GM23338 (cell line): ENCODE data around the gene OR56A1. TPM values are rescaled to one million over a fixed set of nuclear protein-coding genes. Genes with fewer than 3 reads are reported as not detected.

Source experiments
- ATAC-seq: fragments of 200-7000 bp; cut with Tn5 transposase; 3 replicates; pipeline ENCODE4 v1.9.1; 2020
- DNase-seq: peaks from one replicate; pipeline ENCODE4 v3.0.0-alpha.2; 2015; ENCODE audit warnings: low spot score
- H2AFZ ChIP-seq: fragments of 200-600 bp; sonication (generic); 2 replicates; pipeline ENCODE4 v1.8.0; 2016; ENCODE audit warnings: antibody characterized with exemption, mild to moderate bottlenecking, moderate library complexity
- H3F3A ChIP-seq: fragments of 200-600 bp; sonication (generic); replicated peaks from 2 replicates; pipeline ENCODE4 v1.8.0; 2017; ENCODE audit warnings: antibody characterized with exemption, mixed run types, low read depth
- H3K27ac ChIP-seq: fragments of 200-600 bp; sonication (generic); 2 replicates; pipeline ENCODE4 v1.6.1; 2016; ENCODE audit warnings: low read depth
- H3K27me3 ChIP-seq: fragments of 200-600 bp; sonication (generic); 2 replicates; pipeline ENCODE4 v1.8.0; 2016; ENCODE audit warnings: mild to moderate bottlenecking, mixed run types, moderate library complexity; ENCODE audit not compliant: insufficient read depth
- H3K36me3 ChIP-seq: fragments of 200-600 bp; sonication (generic); 2 replicates; pipeline ENCODE4 v1.8.0; 2016; ENCODE audit warnings: mild to moderate bottlenecking; ENCODE audit not compliant: insufficient read depth
- H3K4me1 ChIP-seq: fragments of 200-600 bp; sonication (generic); 2 replicates; pipeline ENCODE4 v1.8.0; 2016; ENCODE audit warnings: mild to moderate bottlenecking, moderate library complexity; ENCODE audit not compliant: insufficient read depth
- H3K4me2 ChIP-seq: fragments of 200-600 bp; sonication (generic); 2 replicates; pipeline ENCODE4 v1.7.1; 2017; ENCODE audit warnings: mixed run types
- H3K4me3 ChIP-seq: fragments of 200-600 bp; sonication (generic); 2 replicates; pipeline ENCODE4 v1.6.1; 2016; ENCODE audit warnings: mixed run types
- H3K79me2 ChIP-seq: fragments of 200-600 bp; sonication (generic); replicated peaks from 2 replicates; pipeline ENCODE4 v1.8.0; 2017; ENCODE audit warnings: mild to moderate bottlenecking; ENCODE audit not compliant: insufficient read depth
- H3K9me2 ChIP-seq: fragments of 200-600 bp; sonication (generic); 2 replicates; pipeline ENCODE4 v1.8.0; 2017; ENCODE audit not compliant: insufficient read depth
- H4K20me1 ChIP-seq: fragments of 200-600 bp; sonication (generic); replicated peaks from 2 replicates; pipeline ENCODE4 v1.8.0; 2017; ENCODE audit warnings: mild to moderate bottlenecking; ENCODE audit not compliant: insufficient read depth
- H3K27ac Mint-ChIP-seq: 2 replicates; pipeline ENCODE4 v1.8.0; 2020; ENCODE audit warnings: inconsistent platforms, mild to moderate bottlenecking, moderate library complexity, mixed read lengths
- H3K27me3 Mint-ChIP-seq: 3 replicates; pipeline ENCODE4 v1.8.0; 2022; ENCODE audit warnings: low read depth, mild to moderate bottlenecking, moderate library complexity, mixed read lengths, inconsistent platforms; ENCODE audit not compliant: insufficient read depth, poor library complexity
- H3K36me3 Mint-ChIP-seq: 3 replicates; pipeline ENCODE4 v1.8.0; 2021; ENCODE audit warnings: low read depth, mild to moderate bottlenecking, inconsistent platforms, moderate library complexity, mixed read lengths
- H3K4me1 Mint-ChIP-seq: 3 replicates; pipeline ENCODE4 v1.8.0; 2020; ENCODE audit warnings: mild to moderate bottlenecking, inconsistent platforms, mixed read lengths
- H3K4me3 Mint-ChIP-seq: 3 replicates; pipeline ENCODE4 v1.8.0; 2021; ENCODE audit warnings: moderate library complexity, mild to moderate bottlenecking, inconsistent platforms, mixed read lengths
- H3K9me3 Mint-ChIP-seq: 3 replicates; pipeline ENCODE4 v1.8.0; 2020; ENCODE audit warnings: moderate library complexity, mild to moderate bottlenecking, inconsistent platforms, mixed read lengths
- EZH2 ChIP-seq: fragments of 200-600 bp; sonication (generic); IDR thresholded peaks from one replicate; pipeline ENCODE4 v1.8.0; 2017; ENCODE audit warnings: antibody characterized with exemption, mild to moderate bottlenecking, low read depth; ENCODE audit not compliant: unreplicated experiment
- EZH2phosphoT487 ChIP-seq: fragments of 200-600 bp; sonication (generic); IDR thresholded peaks from one replicate; pipeline ENCODE4 v1.8.1; 2018; ENCODE audit warnings: antibody characterized with exemption; ENCODE audit not compliant: unreplicated experiment
- JUNB ChIP-seq: IDR thresholded peaks from one replicate; pipeline ENCODE4 v1.6.1; 2016; ENCODE audit warnings: antibody characterized with exemption; ENCODE audit not compliant: unreplicated experiment
- NANOG ChIP-seq: IDR thresholded peaks from 2 replicates; pipeline ENCODE4 v1.6.1; 2016; ENCODE audit warnings: antibody characterized with exemption, borderline replicate concordance
- POLR2AphosphoS5 ChIP-seq: IDR thresholded peaks from 2 replicates; pipeline ENCODE4 v1.6.1; 2016; ENCODE audit warnings: antibody characterized with exemption, low read depth
- ZNF114 ChIP-seq: fragments of 250-450 bp; sonication (Bioruptor Pico); IDR thresholded peaks from 2 replicates; pipeline ENCODE4 v1.5.0; 2020; ENCODE audit warnings: mild to moderate bottlenecking, moderate library complexity
- polyA plus RNA-seq: library from polyadenylated mRNA; unstranded; fragments of >200 nt; fragmentation: Nextera tagmentation; extraction: Ambion mirVana; gene quantifications from 2 replicates; pipeline ENCODE4 v1.2.1, GENCODE V29; 2016
- total RNA-seq: library from RNA; depleted of rRNA; stranded (reverse); fragments of >200 nt; shearing (Covaris generic); gene quantifications from 2 replicates; pipeline ENCODE4 v1.2.3, GENCODE V29; 2014
- TF ChIP-seq, protein P1 (sequence below), 2 experiments: fragments of 200-600 bp in 1 of 2; sonication (generic) in 1 of 2; conservative IDR thresholded peaks; 2 replicates each; pipeline versions ENCODE4 v1.5.1 to v1.6.1; 2016 to 2017; ENCODE audit warnings: antibody characterized with exemption in 2 of 2, low read depth in 2 of 2, mild to moderate bottlenecking in 2 of 2, moderate library complexity in 1 of 2
- TF ChIP-seq, protein P2 (sequence below): IDR thresholded peaks from 2 replicates; pipeline ENCODE4 v1.6.1; 2016; ENCODE audit warnings: antibody characterized with exemption

Gene OR56A1
- total and polyA plus RNA-seq, 2 experiments from 2014 or later: 0.06 to 0.35 TPM

DNA sequence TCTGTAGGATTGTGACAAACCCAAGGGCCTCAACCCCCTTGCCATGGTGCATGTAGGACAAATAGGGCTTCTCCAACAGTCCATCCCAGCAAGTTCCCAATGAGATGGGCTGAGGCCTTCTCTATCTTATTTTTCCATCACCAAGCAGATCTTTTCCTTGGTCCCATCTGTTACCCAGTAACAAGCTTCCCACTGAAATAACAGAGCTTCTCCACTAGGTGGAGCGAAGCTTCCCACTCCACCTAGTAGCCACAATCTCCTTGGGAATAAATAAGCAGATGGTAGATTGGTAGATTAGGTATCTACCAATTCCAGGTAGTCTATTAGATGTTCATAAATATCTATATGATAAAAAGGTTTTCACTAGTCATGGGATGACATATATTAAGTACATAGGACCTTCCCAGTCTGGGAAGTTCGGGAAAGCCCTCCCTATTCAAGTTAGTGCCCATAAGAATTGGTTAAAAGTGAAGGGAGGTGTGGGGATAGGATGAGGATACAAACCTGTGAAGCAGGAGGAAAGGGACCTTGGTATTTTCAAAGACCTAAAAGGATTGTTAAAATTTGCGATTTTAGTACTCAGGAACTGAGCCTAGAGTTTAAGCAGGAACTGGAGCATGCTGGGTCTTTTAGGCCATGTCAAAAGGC is 37.8 kb downstream of the OR56A1 start:
- H3K36me3 ChIP-seq: no peaks in the 10 kb centered on the region
- Mint-ChIP-seq H3K27ac (0 out of 2 replicates have a peak overlapping the region, but pooled peaks have one; percentile 61), H3K9me3 (no peaks in the 10 kb centered on the region), H3K4me1 (peaks cover 3% of the 10 kb centered on the region; the same call in 1 of the 3 replicates), H3K4me3 (no peak overlapping the region), H3K36me3 (no peaks in the 10 kb centered on the region), H3K27me3 (peaks cover 2% of the 10 kb centered on the region)
- peak; percentile 65 for DNase-seq
- no peak overlapping the region for H3K4me3 ChIP-seq
- H3K79me2 ChIP-seq: no peaks in the 10 kb centered on the region
- H3K9me2 ChIP-seq: no peaks in the 10 kb centered on the region
- H4K20me1 ChIP-seq: no peaks in the 10 kb centered on the region
- H3F3A ChIP-seq: no peaks in the 10 kb centered on the region
- H3K4me2 ChIP-seq: no peak overlapping the region
- no peak overlapping the region for H3K27ac ChIP-seq
- H3K4me1 ChIP-seq: no peaks in the 10 kb centered on the region
- no peaks in the 10 kb centered on the region for H3K27me3 ChIP-seq
- TF ChIP-seq, protein P1, sequence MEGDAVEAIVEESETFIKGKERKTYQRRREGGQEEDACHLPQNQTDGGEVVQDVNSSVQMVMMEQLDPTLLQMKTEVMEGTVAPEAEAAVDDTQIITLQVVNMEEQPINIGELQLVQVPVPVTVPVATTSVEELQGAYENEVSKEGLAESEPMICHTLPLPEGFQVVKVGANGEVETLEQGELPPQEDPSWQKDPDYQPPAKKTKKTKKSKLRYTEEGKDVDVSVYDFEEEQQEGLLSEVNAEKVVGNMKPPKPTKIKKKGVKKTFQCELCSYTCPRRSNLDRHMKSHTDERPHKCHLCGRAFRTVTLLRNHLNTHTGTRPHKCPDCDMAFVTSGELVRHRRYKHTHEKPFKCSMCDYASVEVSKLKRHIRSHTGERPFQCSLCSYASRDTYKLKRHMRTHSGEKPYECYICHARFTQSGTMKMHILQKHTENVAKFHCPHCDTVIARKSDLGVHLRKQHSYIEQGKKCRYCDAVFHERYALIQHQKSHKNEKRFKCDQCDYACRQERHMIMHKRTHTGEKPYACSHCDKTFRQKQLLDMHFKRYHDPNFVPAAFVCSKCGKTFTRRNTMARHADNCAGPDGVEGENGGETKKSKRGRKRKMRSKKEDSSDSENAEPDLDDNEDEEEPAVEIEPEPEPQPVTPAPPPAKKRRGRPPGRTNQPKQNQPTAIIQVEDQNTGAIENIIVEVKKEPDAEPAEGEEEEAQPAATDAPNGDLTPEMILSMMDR (conservative IDR thresholded peaks at IDR 0.05; ENCODE audit: low read depth in 2 of 2): peak; percentile 71 to 83
- TF ChIP-seq NANOG (no peak), JUNB (no peak), ZNF114 (CRISPR knock-in tag) (no peak), EZH2 (no peak), EZH2phosphoT487 (no peak), POLR2AphosphoS5 (no peak)
- TF ChIP-seq, protein P2, sequence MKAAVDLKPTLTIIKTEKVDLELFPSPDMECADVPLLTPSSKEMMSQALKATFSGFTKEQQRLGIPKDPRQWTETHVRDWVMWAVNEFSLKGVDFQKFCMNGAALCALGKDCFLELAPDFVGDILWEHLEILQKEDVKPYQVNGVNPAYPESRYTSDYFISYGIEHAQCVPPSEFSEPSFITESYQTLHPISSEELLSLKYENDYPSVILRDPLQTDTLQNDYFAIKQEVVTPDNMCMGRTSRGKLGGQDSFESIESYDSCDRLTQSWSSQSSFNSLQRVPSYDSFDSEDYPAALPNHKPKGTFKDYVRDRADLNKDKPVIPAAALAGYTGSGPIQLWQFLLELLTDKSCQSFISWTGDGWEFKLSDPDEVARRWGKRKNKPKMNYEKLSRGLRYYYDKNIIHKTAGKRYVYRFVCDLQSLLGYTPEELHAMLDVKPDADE: no peak
- peak; percentile 83 for ATAC-seq
- no peak overlapping the region for H2AFZ ChIP-seq

DNA sequence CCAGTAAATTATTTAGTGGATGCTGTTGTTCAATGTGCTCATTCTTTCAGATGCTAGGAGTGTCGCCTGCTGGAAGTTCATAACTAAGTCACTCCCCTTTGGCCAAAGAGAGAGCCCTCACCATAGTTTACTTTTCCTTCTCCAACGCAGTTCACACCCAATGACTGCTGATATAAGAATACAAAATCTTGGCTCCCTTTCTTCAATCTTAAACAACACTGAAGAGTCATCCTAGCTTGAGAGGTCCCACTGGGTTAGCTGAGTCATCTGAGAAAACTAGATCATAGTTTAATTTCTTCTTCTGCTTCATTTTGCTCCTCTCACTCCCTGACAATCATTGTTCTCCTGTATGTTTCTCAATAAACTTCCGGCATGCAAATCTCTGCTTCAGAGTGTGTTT is 38.4 kb downstream of the OR56A1 start:
- DNase-seq (no peak), ATAC-seq (no peak)
- H3F3A ChIP-seq: no peaks in the 10 kb centered on the region
- no peak overlapping the region for H3K27ac ChIP-seq
- H3K4me3 ChIP-seq: no peak overlapping the region
- H4K20me1 ChIP-seq: no peaks in the 10 kb centered on the region
- Mint-ChIP-seq H3K27ac (no peak overlapping the region), H3K27me3 (peaks cover 2% of the 10 kb centered on the region), H3K36me3 (no peaks in the 10 kb centered on the region), H3K4me1 (peaks cover 3% of the 10 kb centered on the region; the same call in 1 of the 3 replicates), H3K9me3 (no peaks in the 10 kb centered on the region), H3K4me3 (no peak overlapping the region)
- no peak overlapping the region for H3K4me2 ChIP-seq
- no peaks in the 10 kb centered on the region for H3K27me3 ChIP-seq
- TF ChIP-seq POLR2AphosphoS5: no peak
- no peak for TF ChIP-seq JUNB
- TF ChIP-seq, protein P2: no peak
- no peaks in the 10 kb centered on the region for H3K9me2 ChIP-seq
- no peak overlapping the region for H2AFZ ChIP-seq
- no peaks in the 10 kb centered on the region for H3K4me1 ChIP-seq
- no peaks in the 10 kb centered on the region for H3K79me2 ChIP-seq
- H3K36me3 ChIP-seq: no peaks in the 10 kb centered on the region
